Bronchial epithelial cell (primary cell): Measurements from ENCODE around the gene SMARCD1. TPM values are rescaled to one million over a fixed set of nuclear protein-coding genes. Genes with fewer than 3 reads are reported as not detected.

ENCODE experiments used
- DNase-seq: peaks from one replicate; pipeline ENCODE4 v3.0.0-alpha.2; 2010; ENCODE audit warnings: low read depth
- FAIRE-seq: peaks from 2 replicates; lab custom pipeline; 2011; peaks lifted over from hg19 to GRCh38; lab: Jason Lieb, UNC
- H3K27me3 ChIP-seq: 2 replicates; pipeline ENCODE4 v1.5.1; 2011; ENCODE audit warnings: low read length; ENCODE audit not compliant: control insufficient read depth, insufficient read depth
- H3K36me3 ChIP-seq: 2 replicates; pipeline ENCODE4 v1.5.1; 2011; ENCODE audit warnings: low read length; ENCODE audit not compliant: control insufficient read depth, insufficient read depth
- H3K4me3 ChIP-seq: 2 replicates; pipeline ENCODE4 v1.5.1; 2011; ENCODE audit warnings: mild to moderate bottlenecking, low read depth, low read length, control low read depth
- CTCF ChIP-seq: IDR thresholded peaks from 2 replicates; pipeline ENCODE4 v1.5.1; 2011; ENCODE audit warnings: mild to moderate bottlenecking, moderate library complexity, low read length, control low read depth, inconsistent platforms; ENCODE audit not compliant: insufficient read depth, severe bottlenecking
- total RNA-seq: library from RNA; depleted of rRNA; stranded (reverse); fragments of >200 nt; gene quantifications from 2 replicates; pipeline ENCODE4 v1.2.1, GENCODE V29; 2014

Gene SMARCD1
- total RNA-seq, 1 donor from 2014 or later = 24.2 TPM

- Histone ChIP-seq H3K4me3 (no peak overlapping the region), H3K36me3 (no peaks in the 10 kb centered on the region), H3K27me3 (no peaks in the 10 kb centered on the region)
- FAIRE-seq (no peak), DNase-seq (peak; percentile 53)
- peak; percentile 96 for TF ChIP-seq CTCF
Observed at GRCh38 chr12:50074936-50075807, 10.0 kb upstream of the SMARCD1 start.

- no peak for DNase-seq
- Histone ChIP-seq H3K36me3 (no peaks in the 10 kb centered on the region), H3K27me3 (no peaks in the 10 kb centered on the region), H3K4me3 (no peak overlapping the region)
- TF ChIP-seq CTCF = no peak
- no peak for FAIRE-seq
Observed at GRCh38 chr12:50075808-50076170, 9.4 kb upstream of the SMARCD1 start.

GRCh38 chr12:50077099-50077498 lies 8.0 kb upstream of the SMARCD1 start:
- FAIRE-seq = no peak
- Histone ChIP-seq H3K4me3 (no peak overlapping the region), H3K27me3 (no peaks in the 10 kb centered on the region), H3K36me3 (no peaks in the 10 kb centered on the region)
- TF ChIP-seq CTCF = no peak
- DNase-seq = no peak

- TF ChIP-seq CTCF = no peak
- DNase-seq (no peak), FAIRE-seq (no peak)
- no peaks in the 10 kb centered on the region for H3K27me3 ChIP-seq
- H3K4me3 ChIP-seq = no peak overlapping the region
- no peaks in the 10 kb centered on the region for H3K36me3 ChIP-seq
Observed at GRCh38 chr12:50078281-50078680, 6.9 kb upstream of the SMARCD1 start.

- DNase-seq (no peak), FAIRE-seq (no peak)
- TF ChIP-seq CTCF = no peak
- Histone ChIP-seq H3K27me3 (no peaks in the 10 kb centered on the region), H3K36me3 (no peaks in the 10 kb centered on the region), H3K4me3 (no peak overlapping the region)
Observed at GRCh38 chr12:50079771-50080170, 5.4 kb upstream of the SMARCD1 start.
